ENCODE data around the gene BRINP1. TPM values are rescaled to one million over a fixed set of nuclear protein-coding genes. Genes with fewer than 3 reads are reported as not detected.

The BRINP1 gene
- total RNA-seq, 1 experiment from 2014 or later, result not detected

DNA sequence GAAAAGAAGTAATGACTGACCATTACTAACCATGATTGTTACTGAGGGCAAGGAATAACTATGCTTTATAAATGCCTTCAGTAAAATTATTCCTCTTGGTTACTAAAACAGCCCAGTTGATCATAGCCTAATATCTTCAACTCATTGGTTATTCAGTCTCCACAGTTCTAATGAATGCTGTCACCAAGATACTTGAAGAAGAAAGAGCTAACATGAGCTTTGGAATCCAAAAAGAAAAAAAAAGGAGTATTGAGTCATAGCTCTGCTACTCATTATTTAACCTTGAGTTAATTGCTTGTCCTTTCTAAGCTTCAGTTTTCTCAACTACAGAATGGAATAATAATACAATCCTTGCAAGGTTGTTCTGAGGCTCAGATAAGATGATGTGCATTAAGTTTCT lies 187.7 kb downstream of the BRINP1 start:
- no peak for TF ChIP-seq SIN3A (IDR thresholded peaks at IDR 0.05; ENCODE audit: borderline replicate concordance, insufficient read depth, low read depth, low read length)
- no peak for TF ChIP-seq REST (IDR thresholded peaks at IDR 0.05; ENCODE audit: insufficient read depth in 1 of 2, low read depth in 2 of 2, low read length in 1 of 2)
- no peak for TF ChIP-seq TCF7L2 (IDR thresholded peaks at IDR 0.05; ENCODE audit: low read depth, low read length)
- TF ChIP-seq, protein P1, sequence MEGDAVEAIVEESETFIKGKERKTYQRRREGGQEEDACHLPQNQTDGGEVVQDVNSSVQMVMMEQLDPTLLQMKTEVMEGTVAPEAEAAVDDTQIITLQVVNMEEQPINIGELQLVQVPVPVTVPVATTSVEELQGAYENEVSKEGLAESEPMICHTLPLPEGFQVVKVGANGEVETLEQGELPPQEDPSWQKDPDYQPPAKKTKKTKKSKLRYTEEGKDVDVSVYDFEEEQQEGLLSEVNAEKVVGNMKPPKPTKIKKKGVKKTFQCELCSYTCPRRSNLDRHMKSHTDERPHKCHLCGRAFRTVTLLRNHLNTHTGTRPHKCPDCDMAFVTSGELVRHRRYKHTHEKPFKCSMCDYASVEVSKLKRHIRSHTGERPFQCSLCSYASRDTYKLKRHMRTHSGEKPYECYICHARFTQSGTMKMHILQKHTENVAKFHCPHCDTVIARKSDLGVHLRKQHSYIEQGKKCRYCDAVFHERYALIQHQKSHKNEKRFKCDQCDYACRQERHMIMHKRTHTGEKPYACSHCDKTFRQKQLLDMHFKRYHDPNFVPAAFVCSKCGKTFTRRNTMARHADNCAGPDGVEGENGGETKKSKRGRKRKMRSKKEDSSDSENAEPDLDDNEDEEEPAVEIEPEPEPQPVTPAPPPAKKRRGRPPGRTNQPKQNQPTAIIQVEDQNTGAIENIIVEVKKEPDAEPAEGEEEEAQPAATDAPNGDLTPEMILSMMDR (IDR thresholded peaks at IDR 0.05), result no peak
- TF ChIP-seq POLR2AphosphoS5 (IDR thresholded peaks at IDR 0.05; ENCODE audit: low read depth, low read length), result no peak
- CTCF ChIA-PET, result interaction anchor here (0.6 kb wide), 1 partner anchor 1943 kb away, joined by 9 read pairs; no protein-coding TSS in a partner anchor
- no peak for DNase-seq (ENCODE audit: low read depth, low spot score)

DNA sequence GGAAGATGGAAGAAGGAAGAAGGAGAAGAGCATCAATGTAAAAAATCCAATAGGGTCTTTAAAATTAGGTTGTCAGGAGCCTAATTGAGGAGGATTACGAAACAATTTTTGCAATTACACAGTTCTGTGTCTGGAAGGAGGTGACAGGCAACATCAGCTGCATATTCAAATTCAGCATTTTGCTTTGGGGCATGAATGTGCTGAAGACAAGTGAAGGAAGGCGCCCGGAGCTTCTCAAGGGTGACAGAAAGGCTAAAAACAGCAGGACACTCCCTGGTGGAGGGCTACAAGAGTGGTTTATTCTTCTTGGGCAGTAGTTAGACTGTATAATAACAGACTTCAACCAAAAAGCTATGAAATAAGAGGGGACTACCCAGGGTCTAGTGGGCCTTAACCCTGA lies 188.3 kb downstream of the BRINP1 start:
- no peak overlapping the region for H3K27ac ChIP-seq (ENCODE audit: low read length)
- CTCF ChIA-PET, result no interaction called here
- no TSS peak for BruUV-seq (replicated peaks)
- no peaks in the 10 kb centered on the region for H3K36me3 ChIP-seq (ENCODE audit: control insufficient read depth, insufficient read depth, low read length)
- POLR2A ChIA-PET, result no interaction called here
- H3K4me1 ChIP-seq (ENCODE audit: control insufficient read depth, insufficient read depth, low read length), result no peaks in the 10 kb centered on the region
- H3K9me3 ChIP-seq (ENCODE audit: control insufficient read depth, insufficient read depth, low read depth, low read length), result no peaks in the 10 kb centered on the region
- ATAC-seq, result no peak
- DNase-seq (ENCODE audit: low read depth, low spot score), result no peak
- H3K27me3 ChIP-seq (ENCODE audit: control insufficient read depth, insufficient read depth, low read length), result no peaks in the 10 kb centered on the region
- in situ Hi-C loops (cut with HindIII; ENCODE audit: low pct_unique_long_range_greater_than_20kb, low sequenced_read_pairs), result no loop called here
- no peak overlapping the region for H3K4me3 ChIP-seq (ENCODE audit: low read depth in 2 of 2, low read length in 2 of 2)
- intact Hi-C loops (cut with micrococcal nuclease; ENCODE audit: unreplicated experiment), result no loop called here
- TF ChIP-seq TCF7L2 (IDR thresholded peaks at IDR 0.05; ENCODE audit: low read depth, low read length) (no peak), REST (IDR thresholded peaks at IDR 0.05; ENCODE audit: insufficient read depth in 1 of 2, low read depth in 2 of 2, low read length in 1 of 2) (no peak), POLR2AphosphoS5 (IDR thresholded peaks at IDR 0.05; ENCODE audit: low read depth, low read length) (no peak), SIN3A (IDR thresholded peaks at IDR 0.05; ENCODE audit: borderline replicate concordance, insufficient read depth, low read depth, low read length) (no peak)
- TF ChIP-seq, protein P1 (IDR thresholded peaks at IDR 0.05), result no peak

More for the DNA sequence above, 187.7 kb downstream of the BRINP1 start:
- H3K36me3 ChIP-seq (ENCODE audit: control insufficient read depth, insufficient read depth, low read length), result no peaks in the 10 kb centered on the region
- no peak overlapping the region for H3K4me3 ChIP-seq (ENCODE audit: low read depth in 2 of 2, low read length in 2 of 2)
- intact Hi-C loops (cut with micrococcal nuclease; ENCODE audit: unreplicated experiment) (no loop called here), in situ Hi-C loops (cut with HindIII; ENCODE audit: low pct_unique_long_range_greater_than_20kb, low sequenced_read_pairs) (no loop called here)
- no TSS peak for BruUV-seq (replicated peaks)
- no peak overlapping the region for H3K27ac ChIP-seq (ENCODE audit: low read length)
- ATAC-seq, result no peak
- H3K4me1 ChIP-seq (ENCODE audit: control insufficient read depth, insufficient read depth, low read length), result no peaks in the 10 kb centered on the region
- H3K9me3 ChIP-seq (ENCODE audit: control insufficient read depth, insufficient read depth, low read depth, low read length), result no peaks in the 10 kb centered on the region
- H3K27me3 ChIP-seq (ENCODE audit: control insufficient read depth, insufficient read depth, low read length), result no peaks in the 10 kb centered on the region
- POLR2A ChIA-PET, result no interaction called here

All from Panc1 (cell line).